HuH-7 (cell line): ENCODE measurements around the gene SSPN.
"Not testable (repeated sequence)": the region's sequence is repeated elsewhere in the genome, so short reads cannot be mapped to it uniquely, and the experiment has no call there.

Experiments
- DNase-seq: peaks from one replicate; pipeline ENCODE4 v3.0.0; 2011; ENCODE audit warnings: low spot score

SSPN gene

DNA sequence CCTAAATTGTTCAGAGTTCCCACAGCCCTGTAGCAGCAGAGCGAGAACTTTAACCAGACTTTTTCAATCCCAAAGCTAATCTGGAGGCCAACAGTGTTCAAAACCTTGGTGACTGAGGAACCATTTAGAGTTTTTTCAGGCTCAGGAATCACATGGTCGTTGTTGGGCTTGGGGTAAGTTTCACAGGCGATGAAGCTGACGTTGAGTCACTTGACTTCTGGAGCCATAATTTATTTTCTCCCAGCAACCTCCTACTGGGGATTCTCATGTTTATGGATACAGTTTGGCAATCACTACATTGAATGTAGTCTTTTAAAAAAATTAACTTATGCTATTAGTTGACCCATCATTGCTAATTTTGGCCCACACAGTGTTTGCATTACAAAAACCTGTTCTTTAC, 34.5 kb downstream of the SSPN start:
- DNase-seq, result no peak

DNA sequence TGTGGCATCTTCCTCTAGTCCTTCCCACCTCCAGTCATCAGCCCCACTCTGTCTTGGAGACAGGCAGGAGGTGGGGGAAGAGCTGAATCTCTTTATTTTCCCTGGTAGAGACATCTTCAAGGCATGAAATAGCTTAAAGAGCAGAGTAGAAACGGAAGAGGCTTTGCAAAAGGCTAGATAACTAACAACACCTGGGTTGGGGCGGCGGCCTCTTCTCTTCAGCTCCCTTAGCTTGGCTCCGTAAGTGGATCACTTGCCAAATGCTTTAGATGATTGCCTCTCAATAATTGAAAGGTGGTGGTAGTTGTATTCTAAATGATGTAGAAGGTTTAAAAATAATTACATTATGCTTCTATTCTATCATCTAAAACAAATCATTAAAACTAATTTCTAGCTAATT, 36.1 kb downstream of the SSPN start:
- no peak for DNase-seq

DNA sequence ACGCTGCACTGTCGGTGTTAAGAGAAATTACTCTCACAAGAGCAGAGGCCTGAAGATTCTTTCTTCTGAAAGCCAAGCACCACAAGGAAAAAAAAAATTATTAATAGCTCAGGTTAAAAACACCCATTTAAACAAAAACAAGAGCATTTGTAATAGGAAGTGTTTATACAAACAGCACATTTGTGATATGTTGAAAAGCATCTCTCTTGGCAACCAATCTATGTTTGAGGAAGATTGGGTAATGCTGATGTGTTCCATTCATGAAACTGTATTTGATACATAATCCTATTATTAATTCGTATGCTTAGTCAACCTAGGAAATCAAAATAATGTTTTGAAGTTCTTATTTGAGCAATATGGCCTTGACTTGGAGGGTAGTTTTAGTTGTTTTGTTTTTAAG, 36.5 kb downstream of the SSPN start:
- DNase-seq, result no peak

DNA sequence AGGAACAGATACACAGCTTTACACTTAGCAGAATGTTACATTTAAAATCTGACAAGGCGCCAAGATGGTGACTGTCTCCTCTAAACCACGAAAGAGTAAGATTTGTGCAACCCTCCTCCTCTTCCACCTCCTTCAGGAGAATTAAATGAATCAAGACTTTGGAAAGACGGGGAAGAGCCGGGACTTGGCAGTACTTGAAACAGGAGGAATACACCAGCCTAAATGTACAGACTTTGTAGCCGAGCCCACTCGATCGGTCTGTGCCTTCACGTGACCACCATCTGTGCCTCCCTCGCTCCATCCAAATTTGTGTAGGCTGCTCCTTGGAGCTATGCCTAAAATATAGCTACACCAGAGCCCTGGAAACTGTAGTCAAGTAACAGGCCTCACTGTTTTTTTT, 38.3 kb downstream of the SSPN start:
- no peak for DNase-seq

DNA sequence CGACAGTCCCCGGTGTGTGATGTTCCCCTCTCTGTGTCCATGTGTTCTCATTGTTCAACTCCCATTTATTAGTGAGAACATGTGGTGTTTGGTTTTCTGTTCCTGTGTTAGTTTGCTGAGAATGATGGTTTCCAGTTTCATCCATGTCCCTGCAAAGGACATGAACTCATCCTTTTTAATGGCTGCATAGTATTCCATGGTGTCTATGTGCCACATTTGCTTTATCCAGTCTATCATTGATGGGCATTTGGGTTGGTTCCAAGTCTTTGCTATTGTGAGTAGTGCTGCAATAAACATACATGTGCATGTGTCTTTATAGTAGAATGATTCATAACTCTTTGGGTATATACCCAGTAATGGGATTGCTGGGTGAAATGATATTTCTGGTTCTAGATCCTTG, 40.1 kb downstream of the SSPN start:
- not testable (repeated sequence) for DNase-seq

DNA sequence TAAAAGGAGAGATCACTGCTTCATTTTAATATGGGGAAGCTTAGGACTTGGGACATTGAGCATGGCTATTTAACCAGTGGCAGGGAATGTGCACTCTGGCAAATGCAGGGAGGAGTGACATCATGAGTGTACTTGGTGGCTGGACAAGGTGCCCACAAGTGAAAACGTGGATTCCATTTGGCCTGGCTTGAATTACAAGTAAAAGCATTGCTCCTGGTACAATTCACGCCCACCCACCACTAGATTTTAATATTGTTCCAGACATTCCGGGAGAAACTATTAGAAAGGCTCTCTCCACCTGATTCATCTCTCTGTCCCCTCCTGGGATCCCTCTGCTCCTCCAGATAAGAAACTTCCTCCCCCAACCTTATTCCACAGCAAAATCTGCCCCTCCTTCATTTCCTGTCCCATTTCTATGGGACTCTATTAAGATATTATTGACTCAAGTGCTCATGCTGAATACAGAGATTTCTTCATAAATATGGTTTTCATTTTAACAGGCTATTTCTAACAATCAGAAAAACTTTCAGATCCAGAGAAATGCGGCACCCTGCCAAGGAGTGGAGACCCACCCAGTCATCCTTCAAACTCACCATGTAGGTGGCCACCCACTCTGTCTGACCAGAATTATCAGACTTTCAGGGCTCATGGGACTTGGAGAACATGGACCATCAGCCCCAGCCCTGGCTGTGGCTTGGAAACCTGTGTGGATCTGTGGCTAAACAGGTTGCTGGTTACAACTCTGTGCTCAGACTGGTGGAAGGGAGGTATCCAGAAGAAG, 43.2 kb downstream of the SSPN start:
- DNase-seq, result no peak

DNA sequence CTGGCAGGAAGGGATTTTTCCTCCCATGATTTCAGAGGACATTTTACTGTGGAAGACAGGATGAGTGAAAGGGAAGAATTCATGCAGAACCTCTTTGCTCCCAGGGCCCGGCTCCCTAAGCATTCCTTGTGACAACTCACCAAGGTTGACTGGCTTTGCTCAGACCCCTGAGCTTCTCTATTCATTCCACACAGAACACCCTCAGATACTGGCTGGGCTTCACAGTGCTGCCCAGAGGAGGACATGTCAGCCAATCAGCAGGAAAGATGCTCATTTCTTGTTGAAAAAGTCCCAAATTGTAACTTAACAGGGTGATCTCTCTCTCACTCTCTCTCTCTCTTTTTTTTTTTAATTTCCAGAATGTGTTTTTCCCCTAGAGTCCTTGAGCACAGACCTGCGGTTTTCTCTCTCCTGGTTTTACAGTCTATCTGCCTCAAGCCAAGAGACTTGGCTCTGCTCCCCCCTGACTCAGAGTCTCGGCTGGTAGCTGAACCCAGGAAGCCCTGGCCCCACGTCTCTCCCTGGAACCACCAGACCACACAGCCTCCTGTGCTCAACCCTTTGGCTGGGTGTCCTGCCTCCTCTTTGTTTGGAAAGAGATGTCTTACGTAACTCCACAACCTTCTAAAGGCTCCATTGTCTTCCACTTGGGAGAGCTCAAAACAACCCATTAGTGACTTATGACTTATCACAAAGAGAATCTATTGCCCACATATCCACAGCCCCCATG, 43.9 kb downstream of the SSPN start:
- DNase-seq, result peak; percentile 70

DNA sequence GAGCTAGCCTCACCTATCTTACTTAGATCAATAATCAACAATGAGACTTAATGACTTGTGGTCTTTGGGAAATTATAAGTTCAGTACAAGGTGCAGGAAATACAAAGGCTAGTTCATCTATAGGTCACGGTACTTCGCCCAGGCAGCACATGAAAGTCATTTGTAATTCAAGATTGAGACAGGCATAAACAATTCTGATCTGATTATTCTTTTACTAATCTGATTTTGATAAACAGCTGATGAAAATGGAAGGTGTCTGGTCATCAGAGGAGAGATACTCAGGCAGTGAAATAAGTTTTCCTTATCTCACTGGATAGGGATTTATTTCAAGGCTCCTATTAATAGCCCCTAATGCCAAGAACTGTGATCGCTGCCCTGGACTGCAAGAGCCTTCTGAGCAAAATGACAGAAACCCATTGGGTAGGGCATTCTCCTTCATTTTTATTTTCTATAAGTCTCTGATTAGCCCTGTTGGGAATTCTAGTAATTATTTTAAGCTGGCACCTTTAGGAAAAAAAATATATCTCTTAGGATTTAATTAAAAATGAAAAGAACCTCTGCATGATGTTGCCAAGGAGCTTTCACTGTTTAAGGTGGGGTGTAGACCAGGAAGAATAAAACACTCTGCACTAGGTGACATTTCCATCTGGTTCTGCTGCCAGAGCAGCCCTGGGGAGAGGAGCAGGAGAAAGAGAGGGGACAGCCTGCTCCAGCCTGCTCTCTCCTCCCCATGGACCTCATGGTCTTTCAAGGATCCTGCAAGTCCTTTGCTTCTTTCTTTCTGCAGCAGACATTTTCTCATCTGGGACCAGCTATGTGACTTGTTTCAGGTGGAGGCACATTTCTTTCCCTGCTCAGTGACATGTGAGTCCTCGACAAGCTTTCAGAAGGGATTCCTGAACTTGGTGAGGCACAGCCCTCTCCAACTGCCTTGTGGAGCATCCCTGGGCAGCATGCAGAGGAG, 44.8 kb downstream of the SSPN start:
- DNase-seq, result no peak

DNA sequence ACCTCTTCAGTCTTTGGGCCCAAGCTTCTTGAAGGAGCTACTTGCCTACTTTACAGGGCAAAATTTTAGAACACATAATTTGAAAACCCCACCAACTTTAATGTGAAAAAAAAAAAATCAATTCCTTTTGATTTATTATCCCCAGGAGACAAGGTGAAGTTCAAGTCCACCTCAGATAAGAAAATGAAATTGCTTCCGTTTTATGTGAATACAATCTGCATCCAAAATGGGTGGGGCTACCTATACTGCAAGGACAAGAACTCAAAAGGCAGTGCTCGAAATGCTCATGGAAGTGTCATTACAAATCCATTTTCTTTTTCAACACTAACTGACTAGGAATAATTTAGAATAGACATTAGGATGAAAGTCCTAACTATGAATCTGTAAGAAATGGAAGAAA, 45.7 kb downstream of the SSPN start:
- DNase-seq, result no peak

DNA sequence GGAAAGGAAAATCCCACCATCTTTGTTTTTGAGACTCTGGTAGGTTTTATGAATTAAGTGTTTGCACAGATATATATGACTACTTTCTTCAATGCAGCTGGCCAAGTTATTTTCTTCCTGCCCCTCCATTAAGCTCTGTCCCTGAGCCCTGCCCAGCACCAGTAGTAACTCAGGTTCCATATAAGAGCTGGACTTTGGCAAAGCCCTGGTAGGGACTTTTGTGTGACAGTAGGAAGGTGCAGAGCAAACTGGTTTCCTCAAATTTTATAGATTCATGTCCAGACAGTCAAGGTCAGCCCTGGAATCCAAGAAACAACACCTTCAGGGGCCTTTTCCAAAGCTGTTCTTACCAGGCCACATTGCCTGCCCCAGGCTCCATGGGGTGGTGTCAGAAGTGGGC, 47.3 kb downstream of the SSPN start:
- no peak for DNase-seq

DNA sequence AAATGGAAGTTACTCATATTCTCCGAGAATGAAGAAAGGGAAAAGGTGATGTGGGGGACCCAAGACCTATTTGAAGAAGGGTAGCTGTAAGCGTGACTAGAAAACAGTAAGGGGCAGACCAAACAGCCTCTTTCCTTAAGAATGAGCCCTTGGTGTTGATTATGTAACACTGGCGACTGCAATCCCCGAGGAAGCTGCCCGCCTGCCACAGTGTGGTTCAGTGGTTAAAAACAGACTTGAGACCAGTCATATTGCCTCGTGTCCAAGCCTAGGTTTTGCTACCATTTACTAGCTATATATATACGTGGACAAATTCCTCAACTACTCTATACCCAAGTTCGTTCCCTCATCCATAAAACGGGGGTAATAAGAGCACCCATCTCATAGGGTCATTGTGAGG, 49.1 kb downstream of the SSPN start:
- DNase-seq, result no peak

DNA sequence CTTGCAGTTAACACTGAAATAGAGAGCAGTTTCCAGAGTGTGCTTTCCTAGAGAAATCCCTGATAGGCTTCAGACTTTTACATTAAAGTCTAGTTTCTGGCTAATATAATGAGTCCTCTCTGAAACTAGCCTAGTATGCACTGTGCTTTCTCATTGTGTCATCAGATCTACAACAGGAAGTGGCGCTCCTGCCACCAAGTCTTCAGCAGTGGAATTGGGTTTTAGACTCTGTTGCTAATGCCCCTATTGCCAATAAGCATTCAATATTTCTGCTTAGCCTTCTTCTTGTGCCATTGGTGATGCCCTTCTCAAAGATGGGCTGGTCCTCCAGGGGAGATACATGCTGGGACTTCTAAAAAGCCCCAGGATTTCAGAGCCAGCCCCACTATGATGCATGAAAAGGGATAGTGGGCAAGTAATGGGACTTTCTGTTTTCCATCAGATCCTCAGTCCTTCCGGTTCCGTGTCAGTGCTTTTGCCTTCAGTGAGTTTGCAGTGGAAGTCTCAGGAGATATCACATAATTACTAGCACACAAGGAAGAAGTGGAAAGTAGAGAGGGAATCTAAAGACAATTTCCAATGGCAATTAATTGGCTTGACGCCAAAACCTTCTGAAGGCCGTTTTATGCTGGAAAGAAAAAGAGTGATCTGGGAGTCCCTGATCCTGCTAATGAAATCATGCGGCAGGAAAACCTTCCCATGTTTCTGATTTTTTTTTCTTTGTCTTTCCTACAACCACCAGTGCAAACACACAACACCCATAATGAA, 50.0 kb downstream of the SSPN start:
- no peak for DNase-seq

DNA sequence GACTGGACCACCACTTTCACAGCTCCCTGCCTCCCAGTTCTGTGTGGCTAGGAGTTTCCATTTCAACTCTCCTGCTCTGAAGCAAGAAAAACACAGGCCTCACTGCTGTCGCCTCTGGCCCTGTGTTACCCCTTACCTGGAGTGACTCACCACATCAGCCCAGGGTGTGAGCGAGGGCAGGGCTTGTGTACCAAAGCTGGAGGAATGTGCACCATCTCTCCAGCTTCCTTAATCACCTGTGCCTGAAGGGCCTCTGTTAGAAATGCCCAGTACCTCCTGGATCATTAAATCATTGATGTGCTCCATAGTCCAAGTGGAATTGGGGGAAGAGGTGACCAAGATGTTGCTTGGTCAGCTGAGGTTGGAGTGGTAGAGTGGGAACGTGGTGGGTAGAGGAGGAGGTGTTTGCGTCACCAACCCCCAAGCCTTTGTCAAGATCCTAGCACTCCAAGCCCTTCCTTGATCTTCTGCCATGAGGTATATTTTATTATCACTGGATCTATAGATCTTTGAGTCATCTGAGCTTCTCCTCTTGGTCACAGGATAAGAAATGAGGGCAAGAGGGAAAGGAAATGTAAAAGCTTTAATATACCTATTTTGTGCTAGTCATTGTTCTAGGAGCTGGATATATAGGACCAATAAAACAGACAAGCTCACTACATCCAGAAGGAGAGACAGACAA, 51.3 kb downstream of the SSPN start:
- peak; percentile 26 for DNase-seq

DNA sequence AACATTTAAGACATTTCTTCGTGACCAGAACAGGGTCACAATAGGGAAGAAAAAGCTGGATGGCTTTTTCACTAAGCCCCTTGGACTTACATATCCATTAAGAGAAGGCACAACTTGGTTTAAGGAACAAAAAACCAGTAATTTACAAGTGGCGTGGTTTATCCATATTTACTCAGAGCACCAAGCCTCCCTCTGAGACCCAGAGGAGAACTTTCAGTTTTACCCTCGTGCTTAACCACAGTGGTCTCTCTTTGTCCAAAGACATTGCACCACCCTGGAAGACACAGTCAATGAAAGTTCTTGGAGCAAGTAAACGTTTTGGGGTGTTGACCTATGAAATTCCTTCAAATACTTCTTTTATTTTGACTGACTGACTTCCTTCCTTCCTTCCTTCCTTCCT, 52.5 kb downstream of the SSPN start:
- no peak for DNase-seq

DNA sequence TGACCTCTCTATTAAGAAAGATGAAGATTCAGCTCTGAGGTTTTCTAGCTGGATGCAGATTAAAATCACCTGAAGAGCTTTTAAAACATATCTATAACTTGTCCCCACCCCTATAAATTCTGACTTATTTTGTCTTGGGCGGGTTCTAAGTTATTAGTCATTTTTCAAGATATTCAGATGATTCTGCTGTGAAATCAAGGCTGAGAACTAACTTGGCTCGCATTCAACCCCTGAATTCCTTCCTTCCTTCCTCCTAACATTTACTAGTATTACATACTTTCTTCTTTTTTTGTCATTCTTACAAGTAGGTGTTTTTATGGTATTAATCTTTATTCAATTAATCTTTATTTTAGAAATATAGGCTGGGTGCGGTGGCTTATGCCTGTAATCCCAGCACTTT, 55.4 kb downstream of the SSPN start:
- no peak for DNase-seq

DNA sequence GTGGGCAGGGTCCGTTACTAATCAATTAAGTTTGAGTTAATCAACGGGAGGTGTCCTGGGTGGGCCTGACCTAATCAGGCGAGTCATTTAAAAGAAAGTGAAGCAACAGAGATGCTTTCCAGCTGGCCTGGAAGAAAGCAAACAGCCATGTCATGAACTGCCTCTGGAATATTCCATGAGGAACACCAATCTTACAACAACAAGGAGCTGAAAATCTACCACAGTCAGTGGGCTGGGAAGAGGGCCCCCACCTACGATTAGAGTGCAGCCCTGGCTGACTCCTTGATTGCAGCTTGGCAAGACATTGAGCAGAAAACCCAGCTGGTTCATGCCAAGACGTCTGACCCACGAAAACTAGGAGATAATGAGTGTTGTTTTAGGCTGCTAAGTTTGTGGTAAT, 56.2 kb downstream of the SSPN start:
- DNase-seq, result no peak

DNA sequence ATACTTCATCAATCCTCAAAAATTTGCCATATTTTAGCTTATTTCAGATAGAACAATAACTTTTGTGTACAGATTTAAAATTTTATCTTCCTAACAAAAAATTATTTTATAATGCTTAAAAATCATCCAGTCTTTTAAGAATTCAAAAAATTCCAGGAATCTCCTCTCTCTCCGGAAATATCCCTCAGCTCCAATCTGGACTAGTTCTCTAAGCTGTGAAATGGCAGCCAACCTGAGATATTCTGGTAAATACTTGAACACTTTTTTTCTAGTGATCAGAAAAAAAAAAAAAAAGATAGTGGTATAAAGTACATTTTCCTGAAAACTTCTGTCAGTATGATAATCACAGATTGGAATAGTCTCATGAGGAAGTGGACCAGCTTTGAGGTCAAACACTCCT, 57.6 kb downstream of the SSPN start:
- no peak for DNase-seq

DNA sequence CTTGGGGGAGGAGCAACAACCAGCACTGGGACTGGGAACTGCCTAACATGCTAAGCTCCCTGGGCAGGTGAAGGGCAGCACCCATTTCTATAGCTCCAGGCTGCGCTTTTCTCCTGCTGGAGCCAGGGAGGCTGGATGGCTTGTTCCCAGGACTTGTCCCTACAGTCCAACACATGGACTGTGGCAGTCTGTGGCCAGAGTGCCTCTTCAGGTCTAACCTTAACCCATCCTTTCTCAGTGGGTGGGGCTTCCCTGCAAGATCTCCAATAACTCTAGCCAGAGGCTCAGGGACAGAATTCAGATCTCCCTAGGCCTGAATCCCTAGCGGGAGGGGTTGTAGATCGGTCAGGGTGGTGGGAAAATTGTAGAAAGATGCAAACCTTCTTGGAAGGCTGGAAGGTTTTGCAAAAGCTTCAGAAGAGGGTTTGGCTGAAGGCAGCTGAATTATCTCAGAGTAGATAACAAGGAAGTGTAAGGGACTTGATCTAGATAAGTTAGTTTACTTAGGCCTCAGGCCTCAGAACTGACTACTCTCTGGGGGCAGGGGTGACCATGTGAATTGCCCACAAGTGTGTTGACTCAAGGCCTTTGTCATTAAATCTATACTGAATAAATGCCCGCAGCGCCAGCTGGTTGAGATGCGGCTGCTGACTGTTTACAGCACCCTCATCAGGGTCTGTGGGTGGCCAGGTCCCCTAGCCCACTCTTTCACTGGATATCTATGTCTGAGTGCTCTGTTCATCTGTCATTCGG, 60.7 kb downstream of the SSPN start:
- DNase-seq, result no peak

DNA sequence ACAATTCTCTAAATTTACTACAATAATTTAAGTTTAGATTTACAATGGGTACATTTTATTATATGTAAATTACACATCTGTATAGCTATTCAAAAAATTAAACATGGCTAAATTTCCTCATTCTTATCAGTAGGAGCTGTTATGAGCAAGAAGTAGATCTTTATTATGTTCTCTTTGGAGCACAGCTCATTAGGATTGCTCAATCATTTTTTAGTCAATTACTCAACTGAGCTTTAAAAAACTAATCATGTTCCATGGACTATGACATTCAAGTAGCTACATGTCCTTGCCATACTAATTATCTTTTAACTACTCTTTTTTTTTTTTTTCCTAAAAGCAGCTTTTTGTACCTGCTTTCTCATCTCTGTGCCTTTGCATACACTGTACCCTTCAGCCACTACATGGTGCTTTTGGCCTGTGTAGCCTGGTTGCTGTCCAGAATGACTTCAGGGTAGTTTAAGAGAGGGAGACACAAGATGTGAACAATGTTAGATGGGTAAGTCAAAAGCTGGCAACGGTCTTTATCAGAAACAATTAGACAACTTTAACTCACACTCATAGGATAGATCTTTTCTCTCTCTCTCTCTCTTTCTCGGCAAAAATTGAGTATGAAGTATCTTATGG, 69.0 kb downstream of the SSPN start:
- no peak for DNase-seq

DNA sequence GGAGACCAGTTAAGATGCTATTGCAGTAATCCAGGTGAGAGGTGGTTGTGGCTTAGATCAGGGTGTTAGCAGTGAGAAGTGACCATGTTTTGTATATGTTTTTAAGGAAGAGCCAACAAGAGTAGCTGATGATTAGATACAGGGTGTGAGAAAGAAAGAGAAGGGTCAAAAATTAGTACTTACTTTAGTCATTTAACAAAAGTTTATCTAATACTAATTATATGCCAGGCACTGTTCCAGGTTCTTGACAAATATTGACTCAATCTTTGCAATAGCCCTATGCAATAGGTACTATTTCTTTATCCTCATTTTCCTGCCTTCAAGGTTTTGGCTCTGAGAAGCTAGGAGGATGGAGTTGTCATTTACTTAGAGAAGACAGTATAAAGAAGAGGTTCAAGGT, 70.2 kb downstream of the SSPN start:
- no peak for DNase-seq
